Measurements from ENCODE around the gene TLCD3A.

The TLCD3A gene

DNA sequence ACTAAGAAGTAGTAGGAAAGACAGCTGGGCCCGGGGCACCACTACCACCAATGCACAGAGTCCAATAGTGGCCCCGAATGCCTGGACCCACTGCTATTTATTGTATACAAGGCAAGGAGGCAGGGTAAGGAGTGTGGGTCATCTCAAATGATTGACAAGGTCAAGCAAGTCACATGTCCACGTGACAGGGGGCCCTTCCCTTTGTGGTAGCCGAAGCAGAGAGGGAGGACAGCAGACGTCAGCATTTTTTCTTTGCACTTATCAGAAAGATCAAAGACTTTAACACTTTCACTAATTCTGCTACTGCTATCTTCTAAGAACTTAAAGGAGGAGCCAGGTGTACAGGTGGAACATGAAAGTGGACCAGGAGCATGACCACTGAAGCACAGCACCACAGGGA, 24.3 kb upstream of the TLCD3A start:
- H3K4me3 ChIP-seq (ENCODE audit: low read length in 2 of 2), result no peak overlapping the region
- peaks cover 11 to 16% of the 10 kb centered on the region in 2 donors for H3K36me3 ChIP-seq (ENCODE audit: control insufficient read depth in 2 of 2, insufficient read depth in 2 of 2, low read length in 2 of 2)
- no peak overlapping the region for H3K9ac ChIP-seq (ENCODE audit: low read length in 2 of 2)

GRCh38 chr17:718075-718474, 14.3 kb upstream of the TLCD3A start:
- Histone ChIP-seq H3K27me3 (ENCODE audit: control insufficient read depth in 1 of 2, insufficient read depth in 2 of 2, low read length in 2 of 2) (no peaks in the 10 kb centered on the region), H3K27ac (ENCODE audit: low read length) (no peak overlapping the region), H3K9me3 (ENCODE audit: control insufficient read depth in 2 of 2, low read length in 2 of 2) (no peaks in the 10 kb centered on the region), H3K9ac (ENCODE audit: low read length in 2 of 2) (no peak overlapping the region), H3K4me1 (ENCODE audit: control insufficient read depth, insufficient read depth, low read length) (peaks cover 16% of the 10 kb centered on the region), H3K4me3 (ENCODE audit: low read length in 2 of 2) (no peak overlapping the region), H3K36me3 (ENCODE audit: control insufficient read depth in 2 of 2, insufficient read depth in 2 of 2, low read length in 2 of 2) (peaks cover 0 to 2% of the 10 kb centered on the region in 2 donors)

More for the DNA sequence above, 24.3 kb upstream of the TLCD3A start:
- H3K4me1 ChIP-seq (ENCODE audit: control insufficient read depth, insufficient read depth, low read length), result no peaks in the 10 kb centered on the region
- H3K27me3 ChIP-seq (ENCODE audit: control insufficient read depth in 1 of 2, insufficient read depth in 2 of 2, low read length in 2 of 2), result no peaks in the 10 kb centered on the region
- no peak overlapping the region for H3K27ac ChIP-seq (ENCODE audit: low read length)
- H3K9me3 ChIP-seq (ENCODE audit: control insufficient read depth in 2 of 2, low read length in 2 of 2), result no peaks in the 10 kb centered on the region

- Histone ChIP-seq H3K9ac (ENCODE audit: low read length in 2 of 2) (no peak overlapping the region), H3K36me3 (ENCODE audit: control insufficient read depth in 2 of 2, insufficient read depth in 2 of 2, low read length in 2 of 2) (peaks cover 0 to 2% of the 10 kb centered on the region in 2 donors), H3K27me3 (ENCODE audit: control insufficient read depth in 1 of 2, insufficient read depth in 2 of 2, low read length in 2 of 2) (no peaks in the 10 kb centered on the region), H3K27ac (ENCODE audit: low read length) (no peak overlapping the region), H3K9me3 (ENCODE audit: control insufficient read depth in 2 of 2, low read length in 2 of 2) (no peaks in the 10 kb centered on the region), H3K4me1 (ENCODE audit: control insufficient read depth, insufficient read depth, low read length) (peaks cover 3% of the 10 kb centered on the region), H3K4me3 (ENCODE audit: low read length in 2 of 2) (no peak overlapping the region)
Measured at GRCh38 chr17:720706-721539, 11.5 kb upstream of the TLCD3A start.

- Histone ChIP-seq H3K27ac (ENCODE audit: low read length) (no peak overlapping the region), H3K36me3 (ENCODE audit: control insufficient read depth in 2 of 2, insufficient read depth in 2 of 2, low read length in 2 of 2) (peaks cover 0 to 2% of the 10 kb centered on the region in 2 donors), H3K4me3 (ENCODE audit: low read length in 2 of 2) (no peak overlapping the region), H3K4me1 (ENCODE audit: control insufficient read depth, insufficient read depth, low read length) (peaks cover under 1% of the 10 kb centered on the region), H3K27me3 (ENCODE audit: control insufficient read depth in 1 of 2, insufficient read depth in 2 of 2, low read length in 2 of 2) (no peaks in the 10 kb centered on the region), H3K9me3 (ENCODE audit: control insufficient read depth in 2 of 2, low read length in 2 of 2) (no peaks in the 10 kb centered on the region), H3K9ac (ENCODE audit: low read length in 2 of 2) (no peak overlapping the region)
Measured at GRCh38 chr17:721540-721937, 10.9 kb upstream of the TLCD3A start.

- H3K36me3 ChIP-seq (ENCODE audit: control insufficient read depth in 2 of 2, insufficient read depth in 2 of 2, low read length in 2 of 2), result no peaks in the 10 kb centered on the region
- no peaks in the 10 kb centered on the region for H3K27me3 ChIP-seq (ENCODE audit: control insufficient read depth in 1 of 2, insufficient read depth in 2 of 2, low read length in 2 of 2)
- no peak overlapping the region for H3K9ac ChIP-seq (ENCODE audit: low read length in 2 of 2)
- H3K4me1 ChIP-seq (ENCODE audit: control insufficient read depth, insufficient read depth, low read length), result no peaks in the 10 kb centered on the region
- H3K27ac ChIP-seq (ENCODE audit: low read length), result no peak overlapping the region
- no peak overlapping the region for H3K4me3 ChIP-seq (ENCODE audit: low read length in 2 of 2)
- no peaks in the 10 kb centered on the region for H3K9me3 ChIP-seq (ENCODE audit: control insufficient read depth in 2 of 2, low read length in 2 of 2)
Measured at GRCh38 chr17:725084-725483, 7.3 kb upstream of the TLCD3A start.

- Histone ChIP-seq H3K27ac (ENCODE audit: low read length) (no peak overlapping the region), H3K9ac (ENCODE audit: low read length in 2 of 2) (no peak overlapping the region), H3K4me3 (ENCODE audit: low read length in 2 of 2) (no peak overlapping the region), H3K4me1 (ENCODE audit: control insufficient read depth, insufficient read depth, low read length) (no peaks in the 10 kb centered on the region), H3K9me3 (ENCODE audit: control insufficient read depth in 2 of 2, low read length in 2 of 2) (no peaks in the 10 kb centered on the region), H3K36me3 (ENCODE audit: control insufficient read depth in 2 of 2, insufficient read depth in 2 of 2, low read length in 2 of 2) (no peaks in the 10 kb centered on the region), H3K27me3 (ENCODE audit: control insufficient read depth in 1 of 2, insufficient read depth in 2 of 2, low read length in 2 of 2) (no peaks in the 10 kb centered on the region)
Measured at GRCh38 chr17:725746-726145, 6.7 kb upstream of the TLCD3A start.

GRCh38 chr17:726271-726919, 6.0 kb upstream of the TLCD3A start:
- Histone ChIP-seq H3K9ac (ENCODE audit: low read length in 2 of 2) (no peak overlapping the region), H3K4me1 (ENCODE audit: control insufficient read depth, insufficient read depth, low read length) (peaks cover 1% of the 10 kb centered on the region), H3K36me3 (ENCODE audit: control insufficient read depth in 2 of 2, insufficient read depth in 2 of 2, low read length in 2 of 2) (no peaks in the 10 kb centered on the region), H3K4me3 (ENCODE audit: low read length in 2 of 2) (no peak overlapping the region), H3K9me3 (ENCODE audit: control insufficient read depth in 2 of 2, low read length in 2 of 2) (no peaks in the 10 kb centered on the region), H3K27me3 (ENCODE audit: control insufficient read depth in 1 of 2, insufficient read depth in 2 of 2, low read length in 2 of 2) (no peaks in the 10 kb centered on the region), H3K27ac (ENCODE audit: low read length) (no peak overlapping the region)

DNA sequence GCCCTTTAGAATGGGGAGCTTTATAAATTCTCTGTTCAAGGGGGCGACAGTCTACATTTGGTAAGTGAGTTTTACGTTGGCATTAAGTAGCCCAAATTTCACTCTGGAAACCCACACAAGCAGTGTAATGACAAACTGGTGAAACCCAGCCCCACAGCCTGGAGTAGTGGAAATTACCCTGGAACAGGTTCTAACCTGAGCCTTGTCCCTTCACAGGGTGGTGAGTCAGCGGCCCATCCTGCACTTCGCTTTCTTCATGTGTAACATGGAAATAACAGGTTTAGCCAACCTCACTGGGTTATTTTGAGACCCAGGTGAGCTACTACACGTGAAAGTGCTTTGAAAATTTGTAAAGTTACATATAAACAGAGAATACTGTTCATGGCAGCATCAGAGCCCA, 3.5 kb upstream of the TLCD3A start:
- Histone ChIP-seq H3K4me1 (ENCODE audit: control insufficient read depth, insufficient read depth, low read length) (peaks cover 15% of the 10 kb centered on the region), H3K27ac (ENCODE audit: low read length) (no peak overlapping the region), H3K36me3 (ENCODE audit: control insufficient read depth in 2 of 2, insufficient read depth in 2 of 2, low read length in 2 of 2) (no peaks in the 10 kb centered on the region), H3K9me3 (ENCODE audit: control insufficient read depth in 2 of 2, low read length in 2 of 2) (no peaks in the 10 kb centered on the region), H3K9ac (ENCODE audit: low read length in 2 of 2) (no peak overlapping the region), H3K4me3 (ENCODE audit: low read length in 2 of 2) (no peak overlapping the region), H3K27me3 (ENCODE audit: control insufficient read depth in 1 of 2, insufficient read depth in 2 of 2, low read length in 2 of 2) (no peaks in the 10 kb centered on the region)

DNA sequence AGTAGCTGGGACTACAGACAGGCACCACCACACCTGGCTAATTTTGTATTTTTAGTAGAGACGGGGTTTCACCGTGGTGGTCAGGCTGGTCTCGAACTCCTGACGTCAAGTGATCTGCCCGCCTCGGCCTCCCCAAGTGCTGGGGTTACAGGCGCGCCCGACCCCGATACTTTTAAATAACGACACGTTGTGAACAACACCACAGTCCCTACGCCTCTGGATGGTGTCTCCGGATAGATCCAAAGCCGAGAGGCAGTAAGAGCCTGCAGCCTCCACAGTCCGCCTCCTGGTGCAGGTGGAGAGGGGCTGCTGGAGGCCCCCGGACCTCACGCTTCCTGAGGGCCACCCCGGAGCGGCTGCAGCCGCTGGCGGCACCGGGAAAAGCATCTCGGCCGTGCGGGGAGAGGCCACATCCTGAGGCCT, 741 bp upstream of the TLCD3A start:
- Histone ChIP-seq H3K9me3 (ENCODE audit: control insufficient read depth in 2 of 2, low read length in 2 of 2) (no peaks in the 10 kb centered on the region), H3K4me3 (ENCODE audit: low read length in 2 of 2) (peak overlapping the region; percentile 60 to 78), H3K9ac (ENCODE audit: low read length in 2 of 2) (peak overlapping the region; percentile 66 to 76), H3K4me1 (ENCODE audit: control insufficient read depth, insufficient read depth, low read length) (peaks cover 15% of the 10 kb centered on the region), H3K36me3 (ENCODE audit: control insufficient read depth in 2 of 2, insufficient read depth in 2 of 2, low read length in 2 of 2) (no peaks in the 10 kb centered on the region), H3K27ac (ENCODE audit: low read length) (peak overlapping the region; percentile 11), H3K27me3 (ENCODE audit: control insufficient read depth in 1 of 2, insufficient read depth in 2 of 2, low read length in 2 of 2) (no peaks in the 10 kb centered on the region)

DNA sequence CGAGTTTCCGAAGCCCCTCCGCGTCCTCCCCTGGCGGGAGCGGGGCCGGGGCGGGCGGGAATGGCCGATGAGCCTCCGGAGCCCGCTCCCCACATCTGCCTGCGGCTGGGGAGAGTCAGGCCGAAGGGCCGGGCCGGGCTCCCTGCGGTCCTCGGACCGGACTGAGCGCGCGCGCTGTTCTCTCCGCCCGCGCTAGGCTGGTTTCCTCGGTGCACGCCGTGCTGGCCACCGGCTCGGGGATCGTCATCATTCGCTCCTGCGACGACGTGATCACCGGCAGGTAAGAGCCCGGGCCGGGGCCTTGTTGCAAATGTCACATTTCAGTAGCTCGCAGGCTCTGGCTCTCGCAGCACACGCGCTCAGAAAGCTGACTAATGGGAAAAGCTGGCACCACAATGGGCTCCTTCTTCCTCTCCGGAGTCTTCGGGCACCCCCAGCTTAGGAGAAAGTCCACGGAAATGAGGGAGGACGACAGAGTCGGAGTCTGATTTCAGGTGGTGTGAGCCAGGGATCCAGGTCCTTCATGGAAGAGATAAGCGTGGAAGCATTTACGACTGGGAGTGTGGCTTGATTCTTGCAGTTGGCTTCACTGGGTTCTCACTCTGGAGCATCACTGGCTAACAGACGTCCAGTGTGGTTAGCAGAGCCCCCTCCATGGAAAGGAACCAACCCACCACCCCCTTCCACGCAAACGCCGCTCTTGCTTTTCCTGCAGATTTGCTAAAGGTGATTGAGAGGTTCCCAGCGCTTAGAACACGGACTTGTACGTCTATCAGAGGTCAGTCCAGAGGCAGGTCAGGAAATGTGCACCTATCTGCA, 715 bp downstream of the TLCD3A start:
- peak overlapping the region; percentile 71 for H3K9ac ChIP-seq (ENCODE audit: low read length in 2 of 2)
- peak overlapping the region; percentile 74 to 81 for H3K4me3 ChIP-seq (ENCODE audit: low read length in 2 of 2)
- no peaks in the 10 kb centered on the region for H3K9me3 ChIP-seq (ENCODE audit: control insufficient read depth in 2 of 2, low read length in 2 of 2)
- peaks cover 15% of the 10 kb centered on the region for H3K4me1 ChIP-seq (ENCODE audit: control insufficient read depth, insufficient read depth, low read length)
- peak overlapping the region; percentile 46 for H3K27ac ChIP-seq (ENCODE audit: low read length)
- no peaks in the 10 kb centered on the region for H3K36me3 ChIP-seq (ENCODE audit: control insufficient read depth in 2 of 2, insufficient read depth in 2 of 2, low read length in 2 of 2)
- no peaks in the 10 kb centered on the region for H3K27me3 ChIP-seq (ENCODE audit: control insufficient read depth in 1 of 2, insufficient read depth in 2 of 2, low read length in 2 of 2)

All from stomach smooth muscle (tissue), 2 donors.